HL-60 (cell line): ENCODE data around the gene IFRD2.

Source experiments
- POLR2AphosphoS5 ChIP-seq: IDR thresholded peaks from 2 replicates; pipeline ENCODE4 v1.6.1; 2012; ENCODE audit warnings: low read depth
- TF ChIP-seq, protein P1 (sequence below): IDR thresholded peaks from 2 replicates; pipeline ENCODE4 v1.6.1; 2012; ENCODE audit warnings: low read depth; ENCODE audit not compliant: insufficient replicate concordance
- TF ChIP-seq, protein P2 (sequence below): IDR thresholded peaks from one replicate; pipeline ENCODE4 v1.5.1; 2011; ENCODE audit warnings: low read length, control low read depth, inconsistent platforms; ENCODE audit not compliant: insufficient read depth

DNA sequence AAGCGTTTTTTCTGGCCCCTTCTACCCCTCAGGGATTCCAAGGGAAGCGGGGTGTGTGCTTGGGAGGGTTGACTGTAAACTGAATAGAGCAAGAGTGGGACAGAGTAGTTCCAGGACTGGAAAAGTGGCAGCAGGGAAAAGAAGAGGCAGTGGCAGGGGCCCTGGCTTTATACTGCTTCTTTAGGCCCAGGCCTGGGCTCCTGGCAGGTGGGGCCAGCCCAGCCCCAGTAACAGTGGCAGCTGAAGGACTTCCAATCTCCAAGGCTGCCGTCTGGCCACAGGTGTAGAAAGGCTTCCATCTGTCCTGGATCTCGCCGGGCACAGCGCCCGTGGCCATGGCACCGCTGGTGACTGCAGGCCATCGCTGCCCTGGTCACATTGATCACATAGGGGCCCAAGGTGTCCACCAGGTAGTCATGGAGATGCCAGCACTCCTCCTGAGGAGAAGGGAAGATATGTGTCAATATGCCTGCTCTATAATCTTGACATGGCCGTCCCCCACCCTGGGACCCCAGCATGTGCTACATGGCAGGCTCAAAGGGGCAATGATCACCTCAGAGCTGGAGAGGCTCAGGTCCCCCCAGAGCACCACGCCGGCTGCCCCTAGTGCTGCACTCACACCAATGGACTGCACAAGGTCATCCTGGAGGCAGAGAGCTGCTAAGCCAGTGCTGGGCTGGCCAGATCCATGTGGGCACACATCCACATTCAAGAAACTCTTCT, 1.0 kb upstream of the IFRD2 start:
- TF ChIP-seq, protein P1, sequence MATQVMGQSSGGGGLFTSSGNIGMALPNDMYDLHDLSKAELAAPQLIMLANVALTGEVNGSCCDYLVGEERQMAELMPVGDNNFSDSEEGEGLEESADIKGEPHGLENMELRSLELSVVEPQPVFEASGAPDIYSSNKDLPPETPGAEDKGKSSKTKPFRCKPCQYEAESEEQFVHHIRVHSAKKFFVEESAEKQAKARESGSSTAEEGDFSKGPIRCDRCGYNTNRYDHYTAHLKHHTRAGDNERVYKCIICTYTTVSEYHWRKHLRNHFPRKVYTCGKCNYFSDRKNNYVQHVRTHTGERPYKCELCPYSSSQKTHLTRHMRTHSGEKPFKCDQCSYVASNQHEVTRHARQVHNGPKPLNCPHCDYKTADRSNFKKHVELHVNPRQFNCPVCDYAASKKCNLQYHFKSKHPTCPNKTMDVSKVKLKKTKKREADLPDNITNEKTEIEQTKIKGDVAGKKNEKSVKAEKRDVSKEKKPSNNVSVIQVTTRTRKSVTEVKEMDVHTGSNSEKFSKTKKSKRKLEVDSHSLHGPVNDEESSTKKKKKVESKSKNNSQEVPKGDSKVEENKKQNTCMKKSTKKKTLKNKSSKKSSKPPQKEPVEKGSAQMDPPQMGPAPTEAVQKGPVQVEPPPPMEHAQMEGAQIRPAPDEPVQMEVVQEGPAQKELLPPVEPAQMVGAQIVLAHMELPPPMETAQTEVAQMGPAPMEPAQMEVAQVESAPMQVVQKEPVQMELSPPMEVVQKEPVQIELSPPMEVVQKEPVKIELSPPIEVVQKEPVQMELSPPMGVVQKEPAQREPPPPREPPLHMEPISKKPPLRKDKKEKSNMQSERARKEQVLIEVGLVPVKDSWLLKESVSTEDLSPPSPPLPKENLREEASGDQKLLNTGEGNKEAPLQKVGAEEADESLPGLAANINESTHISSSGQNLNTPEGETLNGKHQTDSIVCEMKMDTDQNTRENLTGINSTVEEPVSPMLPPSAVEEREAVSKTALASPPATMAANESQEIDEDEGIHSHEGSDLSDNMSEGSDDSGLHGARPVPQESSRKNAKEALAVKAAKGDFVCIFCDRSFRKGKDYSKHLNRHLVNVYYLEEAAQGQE, result no peak
- no peak for TF ChIP-seq POLR2AphosphoS5
- TF ChIP-seq, protein P2, sequence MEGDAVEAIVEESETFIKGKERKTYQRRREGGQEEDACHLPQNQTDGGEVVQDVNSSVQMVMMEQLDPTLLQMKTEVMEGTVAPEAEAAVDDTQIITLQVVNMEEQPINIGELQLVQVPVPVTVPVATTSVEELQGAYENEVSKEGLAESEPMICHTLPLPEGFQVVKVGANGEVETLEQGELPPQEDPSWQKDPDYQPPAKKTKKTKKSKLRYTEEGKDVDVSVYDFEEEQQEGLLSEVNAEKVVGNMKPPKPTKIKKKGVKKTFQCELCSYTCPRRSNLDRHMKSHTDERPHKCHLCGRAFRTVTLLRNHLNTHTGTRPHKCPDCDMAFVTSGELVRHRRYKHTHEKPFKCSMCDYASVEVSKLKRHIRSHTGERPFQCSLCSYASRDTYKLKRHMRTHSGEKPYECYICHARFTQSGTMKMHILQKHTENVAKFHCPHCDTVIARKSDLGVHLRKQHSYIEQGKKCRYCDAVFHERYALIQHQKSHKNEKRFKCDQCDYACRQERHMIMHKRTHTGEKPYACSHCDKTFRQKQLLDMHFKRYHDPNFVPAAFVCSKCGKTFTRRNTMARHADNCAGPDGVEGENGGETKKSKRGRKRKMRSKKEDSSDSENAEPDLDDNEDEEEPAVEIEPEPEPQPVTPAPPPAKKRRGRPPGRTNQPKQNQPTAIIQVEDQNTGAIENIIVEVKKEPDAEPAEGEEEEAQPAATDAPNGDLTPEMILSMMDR, result no peak
